Fibroblast of pulmonary artery (primary cell): Measurements from ENCODE around the gene VWCE.

Source experiments
- DNase-seq: peaks from one replicate; pipeline ENCODE4 v3.0.0-alpha.2; 2010; ENCODE audit warnings: low read depth
- H3K4me3 ChIP-seq: replicated peaks from 2 replicates; pipeline ENCODE4 v1.5.1; 2011; ENCODE audit warnings: low read depth, mild to moderate bottlenecking, control low read depth, low read length, moderate library complexity
- CTCF ChIP-seq: IDR thresholded peaks from 2 replicates; pipeline ENCODE4 v1.5.1; 2011; ENCODE audit warnings: mild to moderate bottlenecking, control low read depth, low read length, inconsistent platforms; ENCODE audit errors: missing control alignments

VWCE gene

DNA sequence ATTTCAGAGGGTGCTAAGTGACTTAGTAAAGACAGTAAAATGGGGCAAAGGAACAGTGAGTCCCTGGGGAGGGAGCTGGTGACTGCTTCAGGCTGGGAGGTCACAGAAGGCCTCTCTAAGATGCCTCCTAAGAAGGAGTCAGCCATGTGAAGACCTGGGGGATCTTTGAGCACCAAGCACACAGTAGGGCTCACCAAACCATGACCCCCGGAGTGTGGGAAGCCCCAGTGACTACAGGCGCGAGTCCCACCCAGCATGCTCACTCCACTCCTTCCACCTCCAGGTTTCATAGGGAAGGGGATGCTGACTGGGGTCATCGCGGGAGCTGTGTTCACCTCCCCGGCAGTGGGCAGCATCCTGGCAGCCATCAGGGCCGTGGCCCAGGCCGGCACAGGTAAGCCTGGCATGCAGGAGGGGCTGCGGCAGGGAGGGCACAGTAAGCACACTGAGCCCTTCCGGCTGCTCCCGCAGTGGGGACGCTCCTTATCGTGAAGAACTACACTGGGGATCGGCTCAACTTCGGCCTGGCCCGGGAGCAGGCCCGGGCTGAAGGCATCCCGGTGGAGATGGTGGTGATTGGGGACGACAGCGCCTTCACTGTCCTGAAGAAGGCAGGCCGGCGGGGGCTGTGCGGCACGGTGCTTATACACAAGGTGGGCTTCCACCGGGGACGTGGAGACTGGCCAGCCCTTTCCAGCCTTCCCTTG lies 43.8 kb upstream of the VWCE start:
- H3K4me3 ChIP-seq = no peak overlapping the region
- no peak for DNase-seq
- TF ChIP-seq CTCF = no peak

- TF ChIP-seq CTCF = no peak
- no peak overlapping the region for H3K4me3 ChIP-seq
- no peak for DNase-seq
These were observed 42.8 kb upstream of the VWCE start for GRCh38 chr11:61337706-61338470.

GRCh38 chr11:61336171-61336935 lies 41.2 kb upstream of the VWCE start:
- DNase-seq = peak; percentile 80
- TF ChIP-seq CTCF = peak; percentile 97
- no peak overlapping the region for H3K4me3 ChIP-seq

GRCh38 chr11:61335355-61335710 lies 40.2 kb upstream of the VWCE start:
- no peak for TF ChIP-seq CTCF
- H3K4me3 ChIP-seq = no peak overlapping the region
- no peak for DNase-seq

- peak; percentile 36 for DNase-seq
- no peak for TF ChIP-seq CTCF
- no peak overlapping the region for H3K4me3 ChIP-seq
These were observed 39.6 kb upstream of the VWCE start for GRCh38 chr11:61334434-61335354.
